HepG2 (cell line): Measurements from ENCODE around the gene KDM6B. TPM values are rescaled to one million over a fixed set of nuclear protein-coding genes. Genes with fewer than 3 reads are reported as not detected.
A peak's percentile ranks its signal among the peaks of the same experiment; 100 is the strongest.

Experiments used
- ARID3A ChIP-seq: IDR thresholded peaks from 2 replicates; pipeline ENCODE4 v1.6.1; 2012; ENCODE audit warnings: low read depth, low read length, improper control_type of control experiment
- ATF7 ChIP-seq, 2 experiments: fragments of 450-650 bp in 1 of 2; sonication (generic) in 1 of 2; formaldehyde crosslinking in 1 of 2; IDR thresholded peaks; 2 replicates each; pipeline versions ENCODE4 v1.4.0 to v1.6.1; 2016 to 2020; ENCODE audit warnings: antibody characterized with exemption in 1 of 2, mild to moderate bottlenecking in 1 of 2, missing genetic modification reagents in 1 of 2
- CHD4 ChIP-seq: fragments of 200-600 bp; sonication (generic); IDR thresholded peaks from 2 replicates; pipeline ENCODE4 v1.7.0; 2017; ENCODE audit warnings: mild to moderate bottlenecking, low read length, borderline replicate concordance
- CREM ChIP-seq, 2 experiments: sonication (generic) in 1 of 2; formaldehyde crosslinking in 1 of 2; IDR thresholded peaks; 2 replicates each; pipeline versions ENCODE4 v1.4.0 to v1.6.1; 2016 to 2020; ENCODE audit warnings: antibody characterized with exemption in 1 of 2, mild to moderate bottlenecking in 1 of 2, missing genetic modification reagents in 1 of 2
- CTCF ChIP-seq: sonication (generic); formaldehyde crosslinking; IDR thresholded peaks from 2 replicates; pipeline ENCODE4 v1.5.0; 2020; ENCODE audit warnings: mild to moderate bottlenecking, missing genetic modification reagents, moderate library complexity
- DNMT3B ChIP-seq: conservative IDR thresholded peaks from 2 replicates; pipeline ENCODE4 v1.6.1; 2016; ENCODE audit warnings: missing biosample characterization, control low read depth
- HDAC2 ChIP-seq: sonication (generic); formaldehyde crosslinking; IDR thresholded peaks from 2 replicates; pipeline ENCODE4 v1.4.0; 2020; ENCODE audit warnings: missing genetic modification reagents
- HIC2 ChIP-seq: sonication (generic); formaldehyde crosslinking; IDR thresholded peaks from 2 replicates; pipeline ENCODE4 v1.9.0; 2022; ENCODE audit warnings: low read depth, missing genetic modification reagents
- MIXL1 ChIP-seq: IDR thresholded peaks from 2 replicates; pipeline ENCODE4 v1.6.1; 2016
- MXD4 ChIP-seq: IDR thresholded peaks from 2 replicates; pipeline ENCODE4 v1.6.1; 2016; ENCODE audit warnings: mild to moderate bottlenecking, missing biosample characterization, missing genetic modification reagents
- NCOR1 ChIP-seq: fragments of 200-600 bp; sonication (generic); IDR thresholded peaks from 2 replicates; pipeline ENCODE4 v1.7.0; 2017; ENCODE audit warnings: antibody characterized with exemption, low read length, borderline replicate concordance
- PATZ1 ChIP-seq: sonication (generic); formaldehyde crosslinking; IDR thresholded peaks from 2 replicates; pipeline ENCODE4 v1.4.0; 2020; ENCODE audit warnings: missing genetic modification reagents
- SKI ChIP-seq: fragments of 450-650 bp; IDR thresholded peaks from one replicate; pipeline ENCODE4 v1.6.1; 2018; ENCODE audit warnings: mild to moderate bottlenecking; ENCODE audit not compliant: partially characterized antibody
- SOX6 ChIP-seq, 2 experiments: fragments of 450-650 bp in 1 of 2; sonication (generic) in 1 of 2; formaldehyde crosslinking in 1 of 2; IDR thresholded peaks; 2 replicates each; pipeline versions ENCODE4 v1.4.0 to v1.6.1; 2017 to 2020; ENCODE audit warnings: antibody characterized with exemption in 1 of 2, mild to moderate bottlenecking in 1 of 2, missing genetic modification reagents in 1 of 2
- ZEB1 ChIP-seq: IDR thresholded peaks from 2 replicates; pipeline ENCODE4 v1.6.1; 2012; ENCODE audit warnings: mild to moderate bottlenecking, low read depth, inconsistent platforms; ENCODE audit not compliant: insufficient replicate concordance
- ZNF383 ChIP-seq: sonication (generic); formaldehyde crosslinking; IDR thresholded peaks from 2 replicates; pipeline ENCODE4 v1.4.0; 2020; ENCODE audit warnings: missing genetic modification reagents, mild to moderate bottlenecking, borderline replicate concordance
- ZNF605 ChIP-seq: sonication (generic); formaldehyde crosslinking; IDR thresholded peaks from 2 replicates; pipeline ENCODE4 v1.8.0; 2022; ENCODE audit warnings: mild to moderate bottlenecking, missing genetic modification reagents
- ZSCAN25 ChIP-seq: sonication (generic); formaldehyde crosslinking; IDR thresholded peaks from 2 replicates; pipeline ENCODE4 v1.8.0; 2022; ENCODE audit warnings: mild to moderate bottlenecking, missing genetic modification reagents
- polyA plus RNA-seq, 8 experiments: library from polyadenylated mRNA; depleted of rRNA in 3 of 8; stranded (reverse) in 7 of 8; unstranded in 1 of 8; fragments of >200 nt; fragmentation: Illumina TruSeq in 4 of 8; extraction: Trizol in 4 of 8; gene quantifications; 2 replicates each; pipeline versions ENCODE4 v1.2.1 to v1.2.3, GENCODE V29; 2011 to 2016; ENCODE audit warnings: low read depth in 4 of 8, missing spikeins in 1 of 8, mixed read lengths in 1 of 8; ENCODE audit not compliant: insufficient read depth in 1 of 8
- total RNA-seq, 5 experiments: library from RNA; depleted of rRNA; stranded (reverse); fragments of >200 nt; fragmentation: Illumina TruSeq; extraction: Trizol; gene quantifications; 2 replicates each; pipeline ENCODE4 v1.2.3, GENCODE V29; 2016; ENCODE audit warnings: low read depth in 1 of 5

KDM6B gene
- total and polyA plus RNA-seq, 2 of the 13 experiments (the other 11 are each of a cell fraction or from before 2014, with no cell fraction given) = 1.3 to 2.1 TPM

- TF ChIP-seq CTCF (CRISPR knock-in tag) (peak; percentile 78), ZNF605 (CRISPR knock-in tag) (peak; percentile 61; the same call in 1 of the 2 replicates), MXD4 (CRISPR knock-in tag) (peak; percentile 53; the same call in 1 of the 2 replicates), ZNF383 (CRISPR knock-in tag) (no peak), ZSCAN25 (CRISPR knock-in tag) (0 out of 2 replicates have a peak, but pooled peaks have one; percentile 22), MIXL1 (CRISPR knock-in tag) (0 out of 2 replicates have a peak, but pooled peaks have one; percentile 55), DNMT3B (CRISPR knock-in tag) (0 out of 2 replicates have a peak, but pooled peaks have one; percentile 33), NCOR1 (peak; percentile 54; the same call in 1 of the 2 replicates), CHD4 (peak; percentile 44; the same call in 1 of the 2 replicates), ARID3A (peak; percentile 6), HDAC2 (CRISPR knock-in tag) (peak; percentile 71), SOX6 (IDR thresholded peaks at IDR 0.05) (no peak), SOX6 (CRISPR knock-in tag; IDR thresholded peaks at IDR 0.05) (peak; percentile 92), PATZ1 (peak; percentile 38; the same call in 1 of the 2 replicates), ATF7 (IDR thresholded peaks at IDR 0.05) (no peak), ATF7 (CRISPR knock-in tag; IDR thresholded peaks at IDR 0.05) (no peak), CREM (IDR thresholded peaks at IDR 0.05) (peak; percentile 48), CREM (CRISPR knock-in tag; IDR thresholded peaks at IDR 0.05) (no peak), ZEB1 (peak; percentile 57), SKI (peak; percentile 9), HIC2 (CRISPR knock-in tag) (peak; percentile 38; the same call in 1 of the 2 replicates)
Measured at GRCh38 chr17:7862692-7863437, 28.8 kb downstream of the KDM6B start (continued).
